Endothelial cell of umbilical vein (primary cell): ENCODE measurements around the gene ZNF624. TPM values are rescaled to one million over a fixed set of nuclear protein-coding genes. Genes with fewer than 3 reads are reported as not detected.

Experiments used
- BruUV-seq: library from RNA; stranded (reverse); fragments of 400-500 nt; replicated peaks from 2 replicates; lab custom pipeline; 2021; lab: Mats Ljungman, UMichigan
- CTCF ChIA-PET: fragments of 300-600, 350-600 bp; sonication (Branson Sonifier 250); formaldehyde crosslinking; loops from one replicate; lab custom pipeline; 2021; ENCODE audit warnings: antibody characterized with exemption, inconsistent platforms; lab: Charles Lee
- POLR2A ChIA-PET: fragments of 300-600, 350-600 bp; sonication (Branson Sonifier 250); formaldehyde crosslinking; loops from one replicate; lab custom pipeline; 2021; ENCODE audit warnings: antibody characterized with exemption, inconsistent platforms; lab: Charles Lee
- DNase-seq: peaks from one replicate; pipeline ENCODE4 v3.0.0-alpha.2; 2011; ENCODE audit warnings: low read depth, low spot score
- FAIRE-seq: peaks from 2 replicates; lab custom pipeline; 2011; peaks lifted over from hg19 to GRCh38; lab: Jason Lieb, UNC
- H2AFZ ChIP-seq: 2 replicates; pipeline ENCODE4 v1.6.0; 2012; ENCODE audit warnings: low read depth, low read length, control low read depth, inconsistent platforms
- H3K27ac ChIP-seq: 2 replicates; pipeline ENCODE4 v1.5.1; 2011; ENCODE audit warnings: low read depth, mild to moderate bottlenecking, control low read depth, low read length, moderate library complexity; ENCODE audit not compliant: insufficient read depth
- H3K27me3 ChIP-seq, 2 experiments: 2 replicates each; pipeline versions ENCODE4 v1.6.0 to v1.6.1; 2011; ENCODE audit warnings: low read length in 2 of 2, mixed read lengths in 1 of 2; ENCODE audit not compliant: control insufficient read depth in 2 of 2, insufficient read depth in 2 of 2
- H3K36me3 ChIP-seq, 2 experiments: 2 replicates in 1 of 2; 3 replicates in 1 of 2; pipeline ENCODE4 v1.5.1; 2011; ENCODE audit warnings: low read length in 2 of 2, mild to moderate bottlenecking in 1 of 2, moderate library complexity in 1 of 2; ENCODE audit not compliant: control insufficient read depth in 2 of 2, insufficient read depth in 2 of 2; ENCODE audit errors: extremely low read depth in 1 of 2
- H3K4me1 ChIP-seq: 3 replicates; pipeline ENCODE4 v1.5.1; 2011; ENCODE audit warnings: mild to moderate bottlenecking, low read length; ENCODE audit not compliant: control insufficient read depth, insufficient read depth; ENCODE audit errors: extremely low read depth
- H3K4me2 ChIP-seq: 2 replicates; pipeline ENCODE4 v1.6.1; 2011; ENCODE audit warnings: low read length, control low read depth, mixed read lengths; ENCODE audit not compliant: insufficient read depth
- H3K4me3 ChIP-seq, 3 experiments: fragments of 200-600 bp in 1 of 3; sonication (generic), shearing (Covaris generic) in 1 of 3; replicated peaks in 1 of 3; 2 replicates each; pipeline ENCODE4 v1.5.1; 2011 to 2016; ENCODE audit warnings: control low read depth in 3 of 3, low read length in 3 of 3, mild to moderate bottlenecking in 2 of 3, inconsistent platforms in 1 of 3, low read depth in 1 of 3, moderate library complexity in 1 of 3; ENCODE audit not compliant: insufficient read depth in 1 of 3
- H3K79me2 ChIP-seq: 2 replicates; pipeline ENCODE4 v1.6.0; 2012; ENCODE audit warnings: low read length, inconsistent platforms; ENCODE audit not compliant: control insufficient read depth, insufficient read depth
- H3K9ac ChIP-seq: replicated peaks from 2 replicates; pipeline ENCODE3; 2011; ENCODE audit warnings: low read length, control low read depth; ENCODE audit not compliant: insufficient read depth; ENCODE audit errors: extremely low read depth
- H3K9me1 ChIP-seq: replicated peaks from 3 replicates; pipeline ENCODE4 v1.6.0; 2011; ENCODE audit warnings: mild to moderate bottlenecking, low read length; ENCODE audit not compliant: control insufficient read depth, insufficient read depth; ENCODE audit errors: extremely low read depth
- H3K9me3 ChIP-seq: replicated peaks from 2 replicates; pipeline ENCODE4 v1.5.1; 2012; ENCODE audit warnings: low read length, inconsistent platforms; ENCODE audit not compliant: control insufficient read depth, insufficient read depth
- H4K20me1 ChIP-seq: replicated peaks from 2 replicates; pipeline ENCODE3; 2011; ENCODE audit warnings: mild to moderate bottlenecking, low read length; ENCODE audit not compliant: control insufficient read depth, insufficient read depth; ENCODE audit errors: extremely low read depth
- CTCF ChIP-seq, 2 donors: IDR thresholded peaks; 1 replicate in 1 of 2; 2 replicates in 1 of 2; pipeline ENCODE4 v1.5.1; 2011; ENCODE audit warnings: low read length in 2 of 2, mild to moderate bottlenecking in 2 of 2, moderate library complexity in 2 of 2, control low read depth in 1 of 2, inconsistent platforms in 1 of 2, low read depth in 1 of 2; ENCODE audit not compliant: insufficient read depth in 1 of 2; ENCODE audit errors: extremely low read depth in 1 of 2
- EZH2 ChIP-seq: IDR thresholded peaks from 2 replicates; pipeline ENCODE4 v1.6.1; 2012; ENCODE audit warnings: borderline replicate concordance, low read depth, mild to moderate bottlenecking, moderate library complexity, low read length, inconsistent platforms; ENCODE audit not compliant: severe bottlenecking
- FOS ChIP-seq: IDR thresholded peaks from 2 replicates; pipeline ENCODE4 v1.6.1; 2011; ENCODE audit warnings: mild to moderate bottlenecking, low read length, moderate library complexity, borderline replicate concordance; ENCODE audit not compliant: insufficient read depth
- GATA2 ChIP-seq: IDR thresholded peaks from 2 replicates; pipeline ENCODE4 v1.7.0; 2011; ENCODE audit warnings: low read depth, mild to moderate bottlenecking, moderate library complexity, mixed read lengths, low read length; ENCODE audit not compliant: insufficient read length, insufficient read depth
- JUN ChIP-seq: IDR thresholded peaks from 2 replicates; pipeline ENCODE4 v1.6.1; 2011; ENCODE audit warnings: borderline replicate concordance, low read depth; ENCODE audit not compliant: insufficient read length, insufficient read depth
- MYC ChIP-seq: IDR thresholded peaks from one replicate; pipeline ENCODE4 v1.6.1; 2011; ENCODE audit warnings: mild to moderate bottlenecking, low read depth, low read length
- POLR2A ChIP-seq: IDR thresholded peaks from 2 replicates; pipeline ENCODE4 v1.6.1; 2012; ENCODE audit warnings: low read depth, mild to moderate bottlenecking, control low read depth, low read length
- POLR2AphosphoS5 ChIP-seq: IDR thresholded peaks from 2 replicates; pipeline ENCODE4 v1.6.1; 2012; ENCODE audit warnings: low read depth, mild to moderate bottlenecking, control low read depth, low read length, moderate library complexity; ENCODE audit not compliant: insufficient read depth
- dilution Hi-C: fragments of 300-500 bp; cut with MboI; formaldehyde crosslinking; loops from one replicate; pipeline ENCODE4 v1.15.0; 2019; ENCODE audit warnings: low sequenced_read_pairs; ENCODE audit not compliant: extremely low pct_ligation_motif_present
- intact Hi-C: fragments of 100-400 bp; cut with micrococcal nuclease; formaldehyde crosslinking; loops from one replicate; pipeline ENCODE4 v1.10.0; 2022
- polyA plus RNA-seq, 4 experiments: library from polyadenylated mRNA; depleted of rRNA in 3 of 4; stranded (reverse) in 3 of 4; unstranded in 1 of 4; fragments of >200 nt; gene quantifications; 2 replicates each; pipeline versions ENCODE4 v1.2.1 to v1.2.3, GENCODE V29; 2011 to 2012; ENCODE audit warnings: missing spikeins in 1 of 4
- total RNA-seq: library from RNA; stranded (reverse); gene quantifications from 2 replicates; pipeline ENCODE4 v1.2.3, GENCODE V29; 2021

ZNF624 gene
- total and polyA plus RNA-seq, 2 donors (not counting 3 experiments of a cell fraction or from before 2014, with no cell fraction given): 0.77 to 5.7 TPM

GRCh38 chr17:16583781-16584180 lies 69.9 kb downstream of the ZNF624 start:
- Histone ChIP-seq H3K79me2 (no peaks in the 10 kb centered on the region), H3K9me3 (no peaks in the 10 kb centered on the region), H3K9me1 (no peaks in the 10 kb centered on the region), H4K20me1 (no peaks in the 10 kb centered on the region), H2AFZ (no peak overlapping the region), H3K4me3 (no peak overlapping the region), H3K4me1 (no peaks in the 10 kb centered on the region), H3K27me3 (peaks cover 26 to 31% of the 10 kb centered on the region in 2 experiments), H3K36me3 (no peaks in the 10 kb centered on the region), H3K27ac (no peak overlapping the region), H3K4me2 (peak overlapping the region; percentile 16), H3K9ac (no peak overlapping the region)
- BruUV-seq: no TSS peak
- intact Hi-C loops (loop anchor here (1.0 kb wide), 1 partner anchor 46 kb away; no protein-coding TSS in a partner anchor), dilution Hi-C loops (no loop called here)
- ChIA-PET CTCF (interaction anchor here (0.5 to 3.5 kb wide), 19 partner anchors 8 to 408 kb away, joined by 3 to 27 read pairs (median 3); partner anchors contain the start of gene ZNF287), POLR2A (interaction anchor here (0.9 kb wide), 1 partner anchor 145 kb away, joined by 3 read pairs; no protein-coding TSS in a partner anchor)
- no peak for TF ChIP-seq MYC
- TF ChIP-seq CTCF (IDR thresholded peaks at IDR 0.05; ENCODE audit: extremely low read depth in 1 of 2, insufficient read depth in 1 of 2, low read depth in 1 of 2, low read length in 2 of 2): no peak
- TF ChIP-seq FOS: no peak
- no peak for TF ChIP-seq JUN
- TF ChIP-seq GATA2: no peak
- TF ChIP-seq POLR2A: no peak
- TF ChIP-seq EZH2: no peak
- TF ChIP-seq POLR2AphosphoS5: no peak
- DNase-seq (no peak), FAIRE-seq (no peak)
